Common myeloid progenitor, CD34-positive (primary cell): ENCODE measurements around the gene LOXL1.

ENCODE experiments used
- CTCF ChIA-PET: fragments of 350-600 bp; sonication (Branson Sonifier 250); formaldehyde crosslinking; loops from one replicate; lab custom pipeline; 2021; ENCODE audit warnings: antibody characterized with exemption; lab: Charles Lee
- POLR2A ChIA-PET: fragments of 350-600 bp; sonication (Branson Sonifier 250); formaldehyde crosslinking; loops from one replicate; lab custom pipeline; 2021; ENCODE audit warnings: antibody characterized with exemption; lab: Charles Lee
- DNase-seq, 3 donors: peaks; one replicate each; pipeline versions ENCODE4 v3.0.0 to v3.0.0-alpha.2; 2013
- H3K27ac ChIP-seq, 2 experiments: 1 replicate in 1 of 2; 2 replicates in 1 of 2; pipeline ENCODE4 v1.7.0; 2013; ENCODE audit warnings: inconsistent platforms in 2 of 2, low read length in 2 of 2, mild to moderate bottlenecking in 2 of 2, low read depth in 1 of 2, moderate library complexity in 1 of 2; ENCODE audit not compliant: severe bottlenecking in 2 of 2, insufficient read depth in 1 of 2, poor library complexity in 1 of 2
- H3K27me3 ChIP-seq, 5 experiments: replicated peaks in 2 of 5; 1 replicate in 3 of 5; 2 replicates in 2 of 5; pipeline versions ENCODE4 v1.6.1 to v1.7.0; 2013; ENCODE audit warnings: low read length in 4 of 5, mild to moderate bottlenecking in 2 of 5, moderate library complexity in 2 of 5, inconsistent platforms in 1 of 5; ENCODE audit not compliant: insufficient read depth in 5 of 5, control insufficient read depth in 4 of 5
- H3K36me3 ChIP-seq, 4 experiments: 1 replicate in 2 of 4; 2 replicates in 2 of 4; pipeline versions ENCODE4 v1.6.1 to v1.7.0; 2013; ENCODE audit warnings: low read length in 3 of 4, control low read depth in 1 of 4, mild to moderate bottlenecking in 1 of 4; ENCODE audit not compliant: control insufficient read depth in 4 of 4, insufficient read depth in 4 of 4
- H3K4me1 ChIP-seq, 4 experiments: 1 replicate in 3 of 4; 2 replicates in 1 of 4; pipeline versions ENCODE4 v1.6.1 to v1.7.1; 2013; ENCODE audit warnings: low read length in 3 of 4, mild to moderate bottlenecking in 3 of 4, control low read depth in 1 of 4, inconsistent platforms in 1 of 4, moderate library complexity in 1 of 4; ENCODE audit not compliant: control insufficient read depth in 4 of 4, insufficient read depth in 4 of 4; ENCODE audit errors: control extremely low read depth in 1 of 4
- H3K4me3 ChIP-seq, 7 experiments: 1 replicate in 4 of 7; 2 replicates in 3 of 7; pipeline versions ENCODE4 v1.5.1 to v1.7.0; 2013; ENCODE audit warnings: mild to moderate bottlenecking in 7 of 7, low read length in 6 of 7, moderate library complexity in 6 of 7, inconsistent platforms in 2 of 7, low read depth in 2 of 7, control low read depth in 1 of 7; ENCODE audit not compliant: insufficient read depth in 4 of 7, control insufficient read depth in 1 of 7; ENCODE audit errors: extremely low read depth in 1 of 7
- H3K9me3 ChIP-seq, 5 experiments: 1 replicate in 4 of 5; 2 replicates in 1 of 5; pipeline versions ENCODE4 v1.6.1 to v1.7.1; 2013; ENCODE audit warnings: low read length in 4 of 5, mild to moderate bottlenecking in 2 of 5, inconsistent platforms in 1 of 5, low read depth in 1 of 5, moderate library complexity in 1 of 5; ENCODE audit not compliant: control insufficient read depth in 4 of 5, insufficient read depth in 2 of 5; ENCODE audit errors: control extremely low read depth in 1 of 5
- WGBS: methylation state at CpG from one replicate; pipeline ENCODE4 v1.1.5; 2013; ENCODE audit not compliant: insufficient coverage; 5-methylcytosine and 5-hydroxymethylcytosine counted together

LOXL1 gene

DNA sequence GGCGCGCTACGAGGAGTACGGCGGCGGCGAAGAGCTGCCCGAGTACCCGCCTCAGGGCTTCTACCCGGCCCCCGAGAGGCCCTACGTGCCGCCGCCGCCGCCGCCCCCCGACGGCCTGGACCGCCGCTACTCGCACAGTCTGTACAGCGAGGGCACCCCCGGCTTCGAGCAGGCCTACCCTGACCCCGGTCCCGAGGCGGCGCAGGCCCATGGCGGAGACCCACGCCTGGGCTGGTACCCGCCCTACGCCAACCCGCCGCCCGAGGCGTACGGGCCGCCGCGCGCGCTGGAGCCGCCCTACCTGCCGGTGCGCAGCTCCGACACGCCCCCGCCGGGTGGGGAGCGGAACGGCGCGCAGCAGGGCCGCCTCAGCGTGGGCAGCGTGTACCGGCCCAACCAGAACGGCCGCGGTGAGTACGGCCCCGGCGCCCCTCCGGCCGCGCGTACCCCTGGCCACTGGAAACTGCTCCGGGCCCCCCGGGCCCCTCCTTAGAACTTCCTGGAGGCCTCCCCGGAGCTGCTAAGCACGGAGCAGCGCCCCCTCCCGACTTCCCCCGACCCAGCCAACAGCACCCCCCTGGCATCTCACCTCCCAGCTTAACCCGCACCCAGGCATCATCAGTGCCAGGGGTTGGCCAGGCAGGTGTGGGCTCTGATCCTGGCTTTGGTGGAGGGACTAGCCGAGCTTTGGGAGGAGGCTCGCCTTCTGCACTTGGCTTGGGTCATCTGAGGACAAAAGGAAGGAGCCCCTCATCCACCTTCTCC lies 1.4 kb downstream of the LOXL1 start:
- H3K36me3 ChIP-seq, result no peaks in the 10 kb centered on the region
- H3K4me3 ChIP-seq, result peak overlapping the region; percentile 28 to 76 (median 68)
- ChIA-PET CTCF (interaction anchor here (1.0 to 3.4 kb wide), 13 partner anchors 9 to 54 kb away, joined by 3 to 34 read pairs (median 6); partner anchors contain the start of gene TBC1D21), POLR2A (interaction anchor here (1.1 to 2.0 kb wide), 2 partner anchors 14 to 22 kb away, joined by 3 to 6 read pairs; no protein-coding TSS in a partner anchor)
- peak; percentile 63 to 87 (median 83) for DNase-seq
- H3K27ac ChIP-seq, result no peak overlapping the region
- WGBS, result 0% methylated on average over 60 of the region's 78 CpGs
- peaks cover 2 to 72% (median 57%) of the 10 kb centered on the region in 4 experiments for H3K4me1 ChIP-seq
- H3K9me3 ChIP-seq, result no peaks in the 10 kb centered on the region
- H3K27me3 ChIP-seq, result no peaks in the 10 kb centered on the region

DNA sequence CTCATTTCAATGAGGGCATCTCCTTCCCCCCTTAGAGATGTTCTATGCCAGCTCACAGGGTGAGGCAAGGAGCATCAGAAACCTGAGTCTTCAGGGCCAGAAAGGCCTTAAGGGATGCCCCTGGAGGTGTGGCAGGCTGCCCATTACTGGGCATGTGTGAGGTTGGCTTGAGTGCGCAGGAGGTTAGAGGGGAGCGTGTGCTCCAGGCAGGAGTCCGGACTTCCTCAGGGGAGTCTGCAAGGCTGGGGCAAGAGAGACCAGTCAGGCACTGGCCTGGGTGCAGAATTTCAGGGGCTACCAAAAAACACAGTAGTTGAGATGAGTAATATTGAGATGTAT lies 1.9 kb downstream of the LOXL1 start:
- H3K27me3 ChIP-seq, result no peaks in the 10 kb centered on the region
- peaks cover 2 to 70% (median 52%) of the 10 kb centered on the region in 4 experiments for H3K4me1 ChIP-seq
- peak overlapping the region in 5 of 7 experiments; percentile 46 to 76 (median 69) for H3K4me3 ChIP-seq
- no peak for DNase-seq
- ChIA-PET CTCF (interaction anchor here (1.0 to 3.4 kb wide), 12 partner anchors 8 to 54 kb away, joined by 3 to 34 read pairs (median 7); partner anchors contain the start of gene TBC1D21), POLR2A (interaction anchor here (1.1 to 2.0 kb wide), 2 partner anchors 15 to 23 kb away, joined by 3 to 6 read pairs; no protein-coding TSS in a partner anchor)
- no peaks in the 10 kb centered on the region for H3K36me3 ChIP-seq
- H3K27ac ChIP-seq, result no peak overlapping the region
- H3K9me3 ChIP-seq, result no peaks in the 10 kb centered on the region
- WGBS, result 72% methylated on average over 3 of the region's 3 CpGs

DNA sequence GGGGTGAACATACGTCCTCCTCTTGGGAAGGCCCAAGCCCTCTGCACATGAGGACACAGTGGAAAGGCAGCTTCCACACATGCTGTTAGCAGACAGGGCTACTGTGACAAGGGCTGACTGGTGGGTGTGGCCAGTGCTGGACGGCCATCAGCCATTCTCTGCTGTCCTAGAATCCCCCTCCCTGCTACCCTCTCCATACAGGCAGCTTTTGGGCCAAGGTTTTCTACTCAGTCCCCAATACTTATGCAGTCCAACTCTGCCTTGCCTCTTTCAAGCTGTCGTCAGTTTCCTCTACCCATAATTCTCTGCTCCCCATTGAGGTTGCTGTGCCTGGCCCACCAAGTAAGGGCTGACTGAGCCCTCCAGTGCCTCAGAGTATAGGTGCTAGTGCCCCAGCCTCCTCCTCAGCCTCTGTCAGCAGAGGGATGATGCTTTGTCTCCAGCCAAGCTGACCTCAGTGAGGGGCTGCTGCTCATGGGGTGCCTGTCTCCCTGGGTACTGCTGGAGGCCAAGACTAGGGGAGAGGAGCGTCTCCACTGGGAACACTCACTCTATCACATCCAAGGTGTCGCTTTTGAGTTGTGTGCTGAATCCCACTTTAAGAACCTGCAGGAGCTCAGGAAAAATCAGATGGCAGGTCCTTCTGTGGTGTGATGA lies 2.8 kb downstream of the LOXL1 start:
- no peak overlapping the region for H3K27ac ChIP-seq
- H3K4me3 ChIP-seq, result no peak overlapping the region
- H3K27me3 ChIP-seq, result no peaks in the 10 kb centered on the region
- WGBS, result 83% methylated on average over 4 of the region's 5 CpGs
- H3K4me1 ChIP-seq, result peaks cover 0 to 69% (median 46%) of the 10 kb centered on the region in 4 experiments
- no peaks in the 10 kb centered on the region for H3K9me3 ChIP-seq
- ChIA-PET POLR2A (interaction anchor here (0.6 kb wide), 1 partner anchor 18 kb away, joined by 3 read pairs; no protein-coding TSS in a partner anchor), CTCF (interaction anchor here (0.8 to 1.5 kb wide), 6 partner anchors 8 to 55 kb away, joined by 3 to 8 read pairs (median 4); no protein-coding TSS in a partner anchor)
- no peak for DNase-seq
- H3K36me3 ChIP-seq, result no peaks in the 10 kb centered on the region

DNA sequence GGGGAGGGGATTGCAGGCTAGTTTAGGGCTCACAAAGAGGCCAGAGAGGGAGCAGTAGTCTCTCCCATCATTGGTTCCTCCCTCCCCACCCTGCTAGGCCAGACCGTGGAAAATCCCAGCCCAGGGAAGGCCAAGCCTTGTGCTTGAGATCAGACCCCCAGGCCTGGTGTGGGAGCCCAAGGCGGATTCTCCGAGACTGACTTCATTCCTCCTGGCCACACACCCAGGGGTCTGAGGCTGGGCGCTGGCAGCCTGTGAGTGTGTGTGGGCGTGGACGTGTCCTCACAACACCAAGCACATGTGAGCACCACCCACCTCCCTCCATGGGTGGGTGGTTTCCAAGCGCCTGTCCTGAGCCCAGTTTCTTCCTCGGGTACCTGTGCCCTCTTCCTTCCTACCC lies 4.1 kb downstream of the LOXL1 start:
- WGBS, result 88% methylated on average over 8 of the region's 8 CpGs
- no peaks in the 10 kb centered on the region for H3K36me3 ChIP-seq
- DNase-seq, result no peak
- POLR2A ChIA-PET, result no interaction called here
- no peaks in the 10 kb centered on the region for H3K27me3 ChIP-seq
- H3K9me3 ChIP-seq, result no peaks in the 10 kb centered on the region
- H3K4me1 ChIP-seq, result peaks cover 0 to 69% (median 46%) of the 10 kb centered on the region in 4 experiments
- H3K4me3 ChIP-seq, result no peak overlapping the region
- CTCF ChIA-PET, result interaction anchor here (0.7 kb wide), 1 partner anchor 41 kb away, joined by 3 read pairs; no protein-coding TSS in a partner anchor
- no peak overlapping the region for H3K27ac ChIP-seq

DNA sequence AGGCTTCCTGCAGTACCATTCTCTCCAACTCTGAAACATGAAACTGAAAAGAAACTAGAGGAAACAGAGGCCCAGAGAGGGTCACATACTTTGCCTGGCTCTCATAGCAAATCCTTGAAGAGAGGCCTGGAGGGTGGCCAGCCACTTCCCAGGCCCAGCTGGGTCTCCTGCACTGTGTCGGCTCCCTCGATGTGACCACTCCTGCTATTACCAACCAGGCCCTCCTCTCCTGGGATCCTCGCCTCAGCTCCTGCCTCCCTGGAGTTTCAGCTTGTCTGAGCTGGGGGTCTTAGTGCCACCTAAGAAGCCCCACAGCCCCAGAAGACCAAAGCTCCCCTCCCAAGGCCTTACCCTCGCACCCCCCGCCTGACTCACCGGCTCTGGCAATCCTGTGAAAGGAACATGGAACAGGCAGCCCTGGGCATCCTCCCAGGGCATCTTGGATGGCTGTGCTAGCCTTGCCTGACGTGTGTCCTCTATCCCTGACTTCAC lies 4.6 kb downstream of the LOXL1 start:
- H3K4me1 ChIP-seq, result peaks cover 0 to 70% (median 48%) of the 10 kb centered on the region in 4 experiments
- 86% methylated on average over 4 of the region's 7 CpGs for WGBS
- H3K27me3 ChIP-seq, result no peaks in the 10 kb centered on the region
- H3K36me3 ChIP-seq, result no peaks in the 10 kb centered on the region
- POLR2A ChIA-PET, result no interaction called here
- CTCF ChIA-PET, result interaction anchor here (0.7 to 7.7 kb wide), 4 partner anchors 19 to 117 kb away, joined by 3 to 50 read pairs (median 3); no protein-coding TSS in a partner anchor
- no peak for DNase-seq
- H3K27ac ChIP-seq, result no peak overlapping the region
- no peak overlapping the region for H3K4me3 ChIP-seq
- H3K9me3 ChIP-seq, result no peaks in the 10 kb centered on the region

DNA sequence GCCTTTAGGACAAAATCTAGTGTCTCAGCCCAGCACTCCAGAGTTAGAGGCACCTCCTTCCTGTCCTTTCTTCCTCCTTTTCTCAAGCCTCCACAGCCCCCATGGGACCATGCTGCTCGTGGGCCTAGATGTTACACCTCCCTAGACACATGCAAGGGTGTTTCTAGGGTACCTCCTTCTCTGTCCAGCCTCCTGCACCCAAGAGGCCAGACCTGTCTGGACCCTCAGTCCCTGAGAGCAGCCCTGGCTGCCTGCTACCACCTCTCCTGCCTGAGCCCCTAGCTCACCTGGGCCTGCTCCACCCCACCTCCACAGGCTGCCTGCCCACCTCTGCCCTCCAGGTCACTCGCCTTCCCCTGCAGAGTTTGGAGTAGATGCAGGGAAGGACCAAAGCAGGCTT lies 5.2 kb downstream of the LOXL1 start:
- Histone ChIP-seq H3K9me3 (no peaks in the 10 kb centered on the region), H3K4me3 (no peak overlapping the region), H3K27me3 (no peaks in the 10 kb centered on the region), H3K36me3 (no peaks in the 10 kb centered on the region), H3K27ac (no peak overlapping the region), H3K4me1 (peaks cover 0 to 70% (median 48%) of the 10 kb centered on the region in 4 experiments)
- no peak for DNase-seq
- 50% methylated on average over 2 of the region's 2 CpGs for WGBS
- ChIA-PET POLR2A (interaction anchor here (0.6 kb wide), 1 partner anchor 45 kb away, joined by 3 read pairs; no protein-coding TSS in a partner anchor), CTCF (interaction anchor here (1.0 to 7.7 kb wide), 5 partner anchors 9 to 116 kb away, joined by 3 to 50 read pairs (median 5); no protein-coding TSS in a partner anchor)
